GM10248 (cell line): Measurements from ENCODE around the gene TGFBR2.
"Not testable (repeated sequence)": the region's sequence is repeated elsewhere in the genome, so short reads cannot be mapped to it uniquely, and the experiment has no call there.

ENCODE experiments used
- CTCF ChIA-PET: fragments of 300-600 bp; sonication (Branson Sonifier 250); formaldehyde crosslinking; extraction: SDS; loops from one replicate; lab custom pipeline; 2021; ENCODE audit warnings: antibody characterized with exemption; lab: Yijun Ruan, JAX
- POLR2A ChIA-PET: fragments of 350-650 bp; sonication (Branson Sonifier 250); formaldehyde crosslinking; extraction: SDS; loops from one replicate; lab custom pipeline; 2020; ENCODE audit warnings: antibody characterized with exemption; lab: Yijun Ruan, JAX
- DNase-seq: peaks from one replicate; pipeline ENCODE4 v3.0.0; 2012; ENCODE audit errors: extremely low spot score
- CTCF ChIP-seq: IDR thresholded peaks from 2 replicates; pipeline ENCODE4 v1.5.1; 2012; ENCODE audit warnings: mild to moderate bottlenecking, low read depth; ENCODE audit errors: extremely low read depth, missing control alignments, control extremely low read depth

TGFBR2 gene

GRCh38 chr3:30664884-30665283 lies 58.5 kb downstream of the TGFBR2 start:
- CTCF ChIA-PET, result interaction anchor here (1.2 kb wide), 2 partner anchors 9 to 29 kb away, joined by 3 to 4 read pairs; no protein-coding TSS in a partner anchor
- TF ChIP-seq CTCF, result no peak
- no peak for DNase-seq
- POLR2A ChIA-PET, result no interaction called here

GRCh38 chr3:30665539-30665938 lies 59.1 kb downstream of the TGFBR2 start:
- POLR2A ChIA-PET, result no interaction called here
- DNase-seq, result no peak
- CTCF ChIA-PET, result interaction anchor here (1.2 kb wide), 1 partner anchor 28 kb away, joined by 3 read pairs; no protein-coding TSS in a partner anchor
- no peak for TF ChIP-seq CTCF

- CTCF ChIA-PET, result interaction anchor here (1.6 to 2.1 kb wide), 2 partner anchors 13 to 28 kb away, joined by 4 to 6 read pairs; no protein-coding TSS in a partner anchor
- POLR2A ChIA-PET, result no interaction called here
- no peak for TF ChIP-seq CTCF
- no peak for DNase-seq
Measured at GRCh38 chr3:30666572-30667279, 60.3 kb downstream of the TGFBR2 start.

GRCh38 chr3:30667280-30667651 lies 60.9 kb downstream of the TGFBR2 start:
- ChIA-PET CTCF (interaction anchor here (1.6 to 2.1 kb wide), 2 partner anchors 12 to 28 kb away, joined by 4 to 6 read pairs; no protein-coding TSS in a partner anchor), POLR2A (no interaction called here)
- no peak for TF ChIP-seq CTCF
- no peak for DNase-seq

- ChIA-PET POLR2A (no interaction called here), CTCF (interaction anchor here (2.1 kb wide), 1 partner anchor 11 kb away, joined by 6 read pairs; no protein-coding TSS in a partner anchor)
- no peak for DNase-seq
- no peak for TF ChIP-seq CTCF
Measured at GRCh38 chr3:30668051-30668609, 61.7 kb downstream of the TGFBR2 start.

GRCh38 chr3:30669360-30669934 lies 63.0 kb downstream of the TGFBR2 start:
- POLR2A ChIA-PET, DNase-seq: not testable (repeated sequence)
- CTCF ChIA-PET, result interaction anchor here (1.2 kb wide), 1 partner anchor 11 kb away, joined by 3 read pairs; no protein-coding TSS in a partner anchor
